GM23338 (cell line): Measurements from ENCODE around the gene LRRC8E. TPM values are rescaled to one million over a fixed set of nuclear protein-coding genes. Genes with fewer than 3 reads are reported as not detected.
A peak's percentile ranks its signal among the peaks of the same experiment; 100 is the strongest.

Source experiments
- ATAC-seq: fragments of 200-7000 bp; cut with Tn5 transposase; 3 replicates; pipeline ENCODE4 v1.9.1; 2020
- DNase-seq: peaks from one replicate; pipeline ENCODE4 v3.0.0-alpha.2; 2015; ENCODE audit warnings: low spot score
- H2AFZ ChIP-seq: fragments of 200-600 bp; sonication (generic); 2 replicates; pipeline ENCODE4 v1.8.0; 2016; ENCODE audit warnings: antibody characterized with exemption, mild to moderate bottlenecking, moderate library complexity
- H3F3A ChIP-seq: fragments of 200-600 bp; sonication (generic); replicated peaks from 2 replicates; pipeline ENCODE4 v1.8.0; 2017; ENCODE audit warnings: antibody characterized with exemption, mixed run types, low read depth
- H3K27ac ChIP-seq: fragments of 200-600 bp; sonication (generic); 2 replicates; pipeline ENCODE4 v1.6.1; 2016; ENCODE audit warnings: low read depth
- H3K27me3 ChIP-seq: fragments of 200-600 bp; sonication (generic); 2 replicates; pipeline ENCODE4 v1.8.0; 2016; ENCODE audit warnings: mild to moderate bottlenecking, mixed run types, moderate library complexity; ENCODE audit not compliant: insufficient read depth
- H3K36me3 ChIP-seq: fragments of 200-600 bp; sonication (generic); 2 replicates; pipeline ENCODE4 v1.8.0; 2016; ENCODE audit warnings: mild to moderate bottlenecking; ENCODE audit not compliant: insufficient read depth
- H3K4me1 ChIP-seq: fragments of 200-600 bp; sonication (generic); 2 replicates; pipeline ENCODE4 v1.8.0; 2016; ENCODE audit warnings: mild to moderate bottlenecking, moderate library complexity; ENCODE audit not compliant: insufficient read depth
- H3K4me2 ChIP-seq: fragments of 200-600 bp; sonication (generic); 2 replicates; pipeline ENCODE4 v1.7.1; 2017; ENCODE audit warnings: mixed run types
- H3K4me3 ChIP-seq: fragments of 200-600 bp; sonication (generic); 2 replicates; pipeline ENCODE4 v1.6.1; 2016; ENCODE audit warnings: mixed run types
- H3K79me2 ChIP-seq: fragments of 200-600 bp; sonication (generic); replicated peaks from 2 replicates; pipeline ENCODE4 v1.8.0; 2017; ENCODE audit warnings: mild to moderate bottlenecking; ENCODE audit not compliant: insufficient read depth
- H3K9me2 ChIP-seq: fragments of 200-600 bp; sonication (generic); 2 replicates; pipeline ENCODE4 v1.8.0; 2017; ENCODE audit not compliant: insufficient read depth
- H4K20me1 ChIP-seq: fragments of 200-600 bp; sonication (generic); replicated peaks from 2 replicates; pipeline ENCODE4 v1.8.0; 2017; ENCODE audit warnings: mild to moderate bottlenecking; ENCODE audit not compliant: insufficient read depth
- H3K27ac Mint-ChIP-seq: 2 replicates; pipeline ENCODE4 v1.8.0; 2020; ENCODE audit warnings: inconsistent platforms, mild to moderate bottlenecking, moderate library complexity, mixed read lengths
- H3K27me3 Mint-ChIP-seq: 3 replicates; pipeline ENCODE4 v1.8.0; 2022; ENCODE audit warnings: low read depth, mild to moderate bottlenecking, moderate library complexity, mixed read lengths, inconsistent platforms; ENCODE audit not compliant: insufficient read depth, poor library complexity
- H3K36me3 Mint-ChIP-seq: 3 replicates; pipeline ENCODE4 v1.8.0; 2021; ENCODE audit warnings: low read depth, mild to moderate bottlenecking, inconsistent platforms, moderate library complexity, mixed read lengths
- H3K4me1 Mint-ChIP-seq: 3 replicates; pipeline ENCODE4 v1.8.0; 2020; ENCODE audit warnings: mild to moderate bottlenecking, inconsistent platforms, mixed read lengths
- H3K4me3 Mint-ChIP-seq: 3 replicates; pipeline ENCODE4 v1.8.0; 2021; ENCODE audit warnings: moderate library complexity, mild to moderate bottlenecking, inconsistent platforms, mixed read lengths
- H3K9me3 Mint-ChIP-seq: 3 replicates; pipeline ENCODE4 v1.8.0; 2020; ENCODE audit warnings: moderate library complexity, mild to moderate bottlenecking, inconsistent platforms, mixed read lengths
- ETS1 ChIP-seq: IDR thresholded peaks from 2 replicates; pipeline ENCODE4 v1.6.1; 2016; ENCODE audit warnings: antibody characterized with exemption
- NANOG ChIP-seq: IDR thresholded peaks from 2 replicates; pipeline ENCODE4 v1.6.1; 2016; ENCODE audit warnings: antibody characterized with exemption, borderline replicate concordance
- POLR2AphosphoS5 ChIP-seq: IDR thresholded peaks from 2 replicates; pipeline ENCODE4 v1.6.1; 2016; ENCODE audit warnings: antibody characterized with exemption, low read depth
- polyA plus RNA-seq: library from polyadenylated mRNA; unstranded; fragments of >200 nt; fragmentation: Nextera tagmentation; extraction: Ambion mirVana; gene quantifications from 2 replicates; pipeline ENCODE4 v1.2.1, GENCODE V29; 2016
- total RNA-seq: library from RNA; depleted of rRNA; stranded (reverse); fragments of >200 nt; shearing (Covaris generic); gene quantifications from 2 replicates; pipeline ENCODE4 v1.2.3, GENCODE V29; 2014
- TF ChIP-seq, protein P1 (sequence below): fragments of 250-450 bp; sonication (Bioruptor Pico); IDR thresholded peaks from 2 replicates; pipeline ENCODE4 v1.5.0; 2020; ENCODE audit warnings: mild to moderate bottlenecking, moderate library complexity

Gene LRRC8E
- total and polyA plus RNA-seq, 2 experiments from 2014 or later, result 0.29 to 4.8 TPM

- no peak overlapping the region for H3K27ac Mint-ChIP-seq
- peak; percentile 87 for ATAC-seq
These were observed 6.5 kb downstream of the LRRC8E start for GRCh38 chr19:7894612-7895309.

GRCh38 chr19:7895565-7895964 lies 7.3 kb downstream of the LRRC8E start:
- peaks cover 8% of the 10 kb centered on the region for H3K27me3 Mint-ChIP-seq

More at GRCh38 chr19:7894612-7895309, 6.5 kb downstream of the LRRC8E start:
- Histone ChIP-seq H2AFZ (no peak overlapping the region), H3K27me3 (no peaks in the 10 kb centered on the region), H3K36me3 (no peaks in the 10 kb centered on the region), H3K4me1 (0 out of 2 replicates have a peak, but pooled peaks cover 3% of the 10 kb centered on the region), H3K79me2 (no peaks in the 10 kb centered on the region), H3K27ac (no peak overlapping the region), H3K4me3 (no peak overlapping the region), H4K20me1 (no peaks in the 10 kb centered on the region; the same call in 1 of the 2 replicates), H3K4me2 (no peak overlapping the region), H3K9me2 (no peaks in the 10 kb centered on the region), H3F3A (no peaks in the 10 kb centered on the region)
- Mint-ChIP-seq H3K27me3 (peaks cover 6% of the 10 kb centered on the region), H3K4me3 (no peak overlapping the region), H3K9me3 (no peaks in the 10 kb centered on the region), H3K4me1 (peaks cover 5% of the 10 kb centered on the region), H3K36me3 (peaks cover 8% of the 10 kb centered on the region; the same call in 2 of the 3 replicates)
- TF ChIP-seq POLR2AphosphoS5 (no peak), NANOG (no peak)
- DNase-seq, result peak; percentile 59

DNA sequence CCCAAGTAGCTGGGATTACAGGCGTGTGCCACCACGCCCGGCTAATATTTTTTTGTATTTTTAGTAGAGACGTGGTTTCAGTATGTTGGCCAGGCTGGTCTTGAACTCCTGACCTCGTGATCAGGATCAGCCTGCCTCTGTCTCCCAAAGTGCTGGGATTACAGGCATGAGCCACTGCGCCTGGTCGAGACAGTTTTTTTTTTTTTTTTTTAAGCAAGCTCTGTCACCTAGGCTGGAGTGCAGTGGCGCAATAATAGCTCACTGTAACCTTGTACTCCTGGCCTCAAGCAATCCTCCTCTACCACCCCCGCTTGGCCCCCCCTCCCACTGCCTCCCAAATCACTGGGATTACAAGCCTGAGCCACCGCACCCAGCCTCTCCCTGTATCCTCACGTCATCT lies 9.0 kb downstream of the LRRC8E start:
- Mint-ChIP-seq H3K27me3 (peaks cover 5% of the 10 kb centered on the region), H3K36me3 (peaks cover 8% of the 10 kb centered on the region; the same call in 2 of the 3 replicates), H3K4me1 (peaks cover 3% of the 10 kb centered on the region; the same call in 1 of the 3 replicates), H3K9me3 (no peaks in the 10 kb centered on the region), H3K4me3 (no peak overlapping the region), H3K27ac (no peak overlapping the region)
- no peaks in the 10 kb centered on the region for H3K27me3 ChIP-seq
- H3K27ac ChIP-seq, result no peak overlapping the region
- ATAC-seq, result no peak
- no peaks in the 10 kb centered on the region for H3K9me2 ChIP-seq
- no peak overlapping the region for H2AFZ ChIP-seq
- H3F3A ChIP-seq, result no peaks in the 10 kb centered on the region
- H3K4me1 ChIP-seq, result 0 out of 2 replicates have a peak, but pooled peaks cover 3% of the 10 kb centered on the region
- no peaks in the 10 kb centered on the region; the same call in 1 of the 2 replicates for H4K20me1 ChIP-seq
- no peak for DNase-seq
- H3K36me3 ChIP-seq, result no peaks in the 10 kb centered on the region
- H3K4me3 ChIP-seq, result no peak overlapping the region
- no peaks in the 10 kb centered on the region for H3K79me2 ChIP-seq
- H3K4me2 ChIP-seq, result no peak overlapping the region
- TF ChIP-seq, protein P1, sequence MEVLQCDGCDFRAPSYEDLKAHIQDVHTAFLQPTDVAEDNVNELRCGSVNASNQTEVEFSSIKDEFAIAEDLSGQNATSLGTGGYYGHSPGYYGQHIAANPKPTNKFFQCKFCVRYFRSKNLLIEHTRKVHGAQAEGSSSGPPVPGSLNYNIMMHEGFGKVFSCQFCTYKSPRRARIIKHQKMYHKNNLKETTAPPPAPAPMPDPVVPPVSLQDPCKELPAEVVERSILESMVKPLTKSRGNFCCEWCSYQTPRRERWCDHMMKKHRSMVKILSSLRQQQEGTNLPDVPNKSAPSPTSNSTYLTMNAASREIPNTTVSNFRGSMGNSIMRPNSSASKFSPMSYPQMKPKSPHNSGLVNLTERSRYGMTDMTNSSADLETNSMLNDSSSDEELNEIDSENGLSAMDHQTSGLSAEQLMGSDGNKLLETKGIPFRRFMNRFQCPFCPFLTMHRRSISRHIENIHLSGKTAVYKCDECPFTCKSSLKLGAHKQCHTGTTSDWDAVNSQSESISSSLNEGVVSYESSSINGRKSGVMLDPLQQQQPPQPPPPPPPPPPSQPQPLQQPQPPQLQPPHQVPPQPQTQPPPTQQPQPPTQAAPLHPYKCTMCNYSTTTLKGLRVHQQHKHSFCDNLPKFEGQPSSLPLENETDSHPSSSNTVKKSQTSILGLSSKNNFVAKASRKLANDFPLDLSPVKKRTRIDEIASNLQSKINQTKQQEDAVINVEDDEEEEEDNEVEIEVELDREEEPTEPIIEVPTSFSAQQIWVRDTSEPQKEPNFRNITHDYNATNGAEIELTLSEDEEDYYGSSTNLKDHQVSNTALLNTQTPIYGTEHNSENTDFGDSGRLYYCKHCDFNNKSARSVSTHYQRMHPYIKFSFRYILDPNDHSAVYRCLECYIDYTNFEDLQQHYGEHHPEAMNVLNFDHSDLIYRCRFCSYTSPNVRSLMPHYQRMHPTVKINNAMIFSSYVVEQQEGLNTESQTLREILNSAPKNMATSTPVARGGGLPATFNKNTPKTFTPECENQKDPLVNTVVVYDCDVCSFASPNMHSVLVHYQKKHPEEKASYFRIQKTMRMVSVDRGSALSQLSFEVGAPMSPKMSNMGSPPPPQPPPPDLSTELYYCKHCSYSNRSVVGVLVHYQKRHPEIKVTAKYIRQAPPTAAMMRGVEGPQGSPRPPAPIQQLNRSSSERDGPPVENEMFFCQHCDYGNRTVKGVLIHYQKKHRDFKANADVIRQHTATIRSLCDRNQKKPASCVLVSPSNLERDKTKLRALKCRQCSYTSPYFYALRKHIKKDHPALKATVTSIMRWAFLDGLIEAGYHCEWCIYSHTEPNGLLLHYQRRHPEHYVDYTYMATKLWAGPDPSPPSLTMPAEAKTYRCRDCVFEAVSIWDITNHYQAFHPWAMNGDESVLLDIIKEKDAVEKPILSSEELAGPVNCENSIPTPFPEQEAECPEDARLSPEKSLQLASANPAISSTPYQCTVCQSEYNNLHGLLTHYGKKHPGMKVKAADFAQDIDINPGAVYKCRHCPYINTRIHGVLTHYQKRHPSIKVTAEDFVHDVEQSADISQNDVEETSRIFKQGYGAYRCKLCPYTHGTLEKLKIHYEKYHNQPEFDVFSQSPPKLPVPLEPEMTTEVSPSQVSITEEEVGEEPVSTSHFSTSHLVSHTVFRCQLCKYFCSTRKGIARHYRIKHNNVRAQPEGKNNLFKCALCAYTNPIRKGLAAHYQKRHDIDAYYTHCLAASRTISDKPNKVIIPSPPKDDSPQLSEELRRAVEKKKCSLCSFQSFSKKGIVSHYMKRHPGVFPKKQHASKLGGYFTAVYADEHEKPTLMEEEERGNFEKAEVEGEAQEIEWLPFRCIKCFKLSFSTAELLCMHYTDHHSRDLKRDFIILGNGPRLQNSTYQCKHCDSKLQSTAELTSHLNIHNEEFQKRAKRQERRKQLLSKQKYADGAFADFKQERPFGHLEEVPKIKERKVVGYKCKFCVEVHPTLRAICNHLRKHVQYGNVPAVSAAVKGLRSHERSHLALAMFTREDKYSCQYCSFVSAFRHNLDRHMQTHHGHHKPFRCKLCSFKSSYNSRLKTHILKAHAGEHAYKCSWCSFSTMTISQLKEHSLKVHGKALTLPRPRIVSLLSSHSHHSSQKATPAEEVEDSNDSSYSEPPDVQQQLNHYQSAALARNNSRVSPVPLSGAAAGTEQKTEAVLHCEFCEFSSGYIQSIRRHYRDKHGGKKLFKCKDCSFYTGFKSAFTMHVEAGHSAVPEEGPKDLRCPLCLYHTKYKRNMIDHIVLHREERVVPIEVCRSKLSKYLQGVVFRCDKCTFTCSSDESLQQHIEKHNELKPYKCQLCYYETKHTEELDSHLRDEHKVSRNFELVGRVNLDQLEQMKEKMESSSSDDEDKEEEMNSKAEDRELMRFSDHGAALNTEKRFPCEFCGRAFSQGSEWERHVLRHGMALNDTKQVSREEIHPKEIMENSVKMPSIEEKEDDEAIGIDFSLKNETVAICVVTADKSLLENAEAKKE, result no peak
- no peak for TF ChIP-seq NANOG
- no peak for TF ChIP-seq ETS1

More at GRCh38 chr19:7895565-7895964, 7.3 kb downstream of the LRRC8E start:
- no peak overlapping the region for H2AFZ ChIP-seq
- no peaks in the 10 kb centered on the region; the same call in 1 of the 2 replicates for H4K20me1 ChIP-seq
- Mint-ChIP-seq H3K27ac (no peak overlapping the region), H3K36me3 (peaks cover 8% of the 10 kb centered on the region; the same call in 2 of the 3 replicates), H3K9me3 (no peaks in the 10 kb centered on the region), H3K4me1 (peaks cover 6% of the 10 kb centered on the region), H3K4me3 (no peak overlapping the region)
- H3K27me3 ChIP-seq, result no peaks in the 10 kb centered on the region
- DNase-seq (no peak), ATAC-seq (no peak)
- H3K79me2 ChIP-seq, result no peaks in the 10 kb centered on the region
- no peaks in the 10 kb centered on the region for H3K9me2 ChIP-seq
- H3K4me2 ChIP-seq, result no peak overlapping the region
- no peak overlapping the region for H3K4me3 ChIP-seq
- H3K36me3 ChIP-seq, result no peaks in the 10 kb centered on the region
- H3K27ac ChIP-seq, result no peak overlapping the region
- no peaks in the 10 kb centered on the region for H3F3A ChIP-seq
- 0 out of 2 replicates have a peak, but pooled peaks cover 3% of the 10 kb centered on the region for H3K4me1 ChIP-seq
- no peak for TF ChIP-seq ETS1
